ENCODE measurements around the gene USP16.
"Not testable (repeated sequence)": the region's sequence is repeated elsewhere in the genome, so short reads cannot be mapped to it uniquely, and the experiment has no call there.

USP16 gene

DNA sequence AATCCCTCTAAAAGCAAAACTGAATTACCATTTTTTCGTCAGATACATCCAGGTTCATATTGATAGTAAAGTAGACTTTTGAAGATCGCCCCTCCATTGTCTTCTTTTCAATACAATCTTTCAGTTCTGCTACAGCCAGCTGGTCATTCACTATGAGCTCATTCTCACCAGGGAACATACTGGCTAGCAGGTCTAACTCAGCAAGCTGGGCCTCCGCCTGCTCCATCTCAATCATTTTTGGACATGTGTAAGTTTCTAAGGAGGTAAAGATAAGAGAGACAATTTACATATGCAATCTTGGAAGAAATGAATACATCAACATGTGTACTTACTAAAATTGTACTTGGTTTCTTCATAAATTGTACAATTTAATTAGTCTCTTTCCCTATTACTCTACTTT is 16.1 kb upstream of the USP16 start:
- ATAC-seq (replicated peaks) (no peak), DNase-seq (no peak)
- no peaks in the 10 kb centered on the region for H3K27me3 Mint-ChIP-seq
- peaks cover 6 to 29% of the 10 kb centered on the region in 2 donors for H3K36me3 Mint-ChIP-seq
- peaks cover 0 to 2% of the 10 kb centered on the region in 2 donors for H3K4me1 Mint-ChIP-seq
- H3K4me3 Mint-ChIP-seq = no peak overlapping the region
- no peak overlapping the region for H3K27ac Mint-ChIP-seq
- no peaks in the 10 kb centered on the region for H3K9me3 Mint-ChIP-seq

DNA sequence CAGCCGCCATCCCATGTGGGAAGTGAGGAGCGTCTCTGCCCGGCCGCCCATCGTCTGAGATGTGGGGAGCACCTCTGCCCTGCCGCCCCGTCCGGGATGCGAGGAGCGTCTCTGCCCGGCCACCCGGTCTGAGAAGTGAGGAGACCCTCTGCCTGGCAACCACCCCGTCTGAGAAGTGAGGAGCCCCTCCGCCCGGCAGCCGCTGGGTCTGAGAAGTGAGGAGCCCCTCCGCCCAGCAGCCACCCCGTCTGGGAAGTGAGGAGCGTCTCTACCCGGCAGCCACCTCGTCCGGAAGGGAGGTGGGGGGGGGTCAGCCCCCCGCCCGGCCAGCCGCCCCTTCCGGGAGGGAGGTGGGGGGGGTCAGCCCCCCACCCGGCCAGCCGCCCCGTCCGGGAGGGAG is 13.2 kb upstream of the USP16 start:
- not testable (repeated sequence) for H3K27me3 Mint-ChIP-seq; DNase-seq; H3K9me3 Mint-ChIP-seq; ATAC-seq (replicated peaks); H3K4me3 Mint-ChIP-seq; H3K27ac Mint-ChIP-seq; H3K4me1 Mint-ChIP-seq
- H3K36me3 Mint-ChIP-seq = peaks cover 10 to 30% of the 10 kb centered on the region in 2 donors

GRCh38 chr21:29017639-29018237 is 6.7 kb upstream of the USP16 start:
- H3K27me3 Mint-ChIP-seq = no peaks in the 10 kb centered on the region
- ATAC-seq (replicated peaks) (no peak), DNase-seq (no peak)
- peaks cover 10 to 23% of the 10 kb centered on the region in 2 donors for H3K36me3 Mint-ChIP-seq
- H3K9me3 Mint-ChIP-seq = no peaks in the 10 kb centered on the region
- peak overlapping the region; percentile 89 for H3K27ac Mint-ChIP-seq
- peak overlapping the region; percentile 91 to 92 for H3K4me3 Mint-ChIP-seq
- H3K4me1 Mint-ChIP-seq = peaks cover 13 to 16% of the 10 kb centered on the region in 2 donors

- Mint-ChIP-seq H3K27ac (peak overlapping the region; percentile 95), H3K36me3 (peaks cover 10 to 23% of the 10 kb centered on the region in 2 donors), H3K9me3 (no peaks in the 10 kb centered on the region), H3K4me1 (peaks cover 13 to 16% of the 10 kb centered on the region in 2 donors), H3K27me3 (no peaks in the 10 kb centered on the region), H3K4me3 (peak overlapping the region; percentile 91 to 92)
- ATAC-seq (replicated peaks) (peak; percentile 19 to 20), DNase-seq (no peak)
Observed at GRCh38 chr21:29018540-29018939, 5.9 kb upstream of the USP16 start.

DNA sequence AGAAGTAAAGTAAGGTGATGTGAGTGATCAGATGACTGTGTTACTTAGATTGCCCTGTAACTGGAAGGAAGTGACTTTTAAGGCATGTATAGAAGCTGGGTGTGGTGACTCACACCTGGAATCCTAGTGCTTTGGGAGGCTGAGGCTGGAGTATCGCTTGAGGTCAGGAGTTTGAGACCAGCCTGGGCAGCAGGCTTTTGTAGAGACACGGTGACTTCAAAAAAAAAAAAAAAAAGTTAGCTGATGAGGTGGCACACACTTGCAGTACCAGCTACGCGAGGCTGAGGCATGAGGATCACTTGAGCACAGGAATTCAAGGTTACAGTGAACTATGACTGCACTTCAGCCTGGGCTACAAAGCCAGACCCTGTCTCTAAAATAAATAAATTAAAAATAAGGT is 2.3 kb upstream of the USP16 start:
- H3K27me3 Mint-ChIP-seq = no peaks in the 10 kb centered on the region
- no peak overlapping the region for H3K4me3 Mint-ChIP-seq
- H3K36me3 Mint-ChIP-seq = peaks cover 15 to 18% of the 10 kb centered on the region in 2 donors
- ATAC-seq (replicated peaks) = no peak
- DNase-seq = no peak
- H3K9me3 Mint-ChIP-seq = no peaks in the 10 kb centered on the region
- peaks cover 29 to 32% of the 10 kb centered on the region in 2 donors for H3K4me1 Mint-ChIP-seq
- no peak overlapping the region for H3K27ac Mint-ChIP-seq

DNA sequence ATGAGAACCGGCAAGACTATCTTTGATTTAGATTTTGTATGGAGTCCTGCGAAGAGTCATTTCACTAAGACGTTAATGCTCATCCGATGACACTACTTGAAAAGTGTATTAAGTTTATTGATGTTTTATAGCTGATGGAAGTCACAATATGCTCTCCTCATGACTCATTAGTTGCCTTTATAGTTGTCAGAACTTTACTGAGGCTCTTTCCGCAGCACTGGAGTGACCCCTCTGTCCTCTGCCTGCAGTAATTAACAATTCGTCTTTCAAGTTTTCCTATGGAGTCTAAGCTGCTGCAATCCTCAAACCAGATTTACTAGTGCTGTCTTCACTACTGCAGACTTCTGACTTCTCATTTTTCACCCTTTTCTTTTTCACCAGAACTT is 853 bp downstream of the USP16 start:
- peaks cover 13 to 19% of the 10 kb centered on the region in 2 donors for H3K36me3 Mint-ChIP-seq
- ATAC-seq (replicated peaks) (no peak), DNase-seq (no peak)
- H3K4me3 Mint-ChIP-seq = peak overlapping the region; percentile 98
- no peaks in the 10 kb centered on the region for H3K27me3 Mint-ChIP-seq
- peaks cover 19 to 26% of the 10 kb centered on the region in 2 donors for H3K4me1 Mint-ChIP-seq
- H3K9me3 Mint-ChIP-seq = no peaks in the 10 kb centered on the region
- peak overlapping the region; percentile 99 for H3K27ac Mint-ChIP-seq

GRCh38 chr21:29029524-29029923 is 5.1 kb downstream of the USP16 start:
- Mint-ChIP-seq H3K27me3 (no peaks in the 10 kb centered on the region), H3K9me3 (no peaks in the 10 kb centered on the region), H3K4me1 (peaks cover 22 to 37% of the 10 kb centered on the region in 2 donors), H3K27ac (no peak overlapping the region), H3K36me3 (peaks cover 26 to 43% of the 10 kb centered on the region in 2 donors), H3K4me3 (no peak overlapping the region)
- ATAC-seq (replicated peaks) (no peak), DNase-seq (no peak)

- H3K36me3 Mint-ChIP-seq = peaks cover 26 to 47% of the 10 kb centered on the region in 2 donors
- H3K4me1 Mint-ChIP-seq = peaks cover 18 to 35% of the 10 kb centered on the region in 2 donors
- ATAC-seq (replicated peaks) = no peak
- DNase-seq = no peak
- H3K27me3 Mint-ChIP-seq = no peaks in the 10 kb centered on the region
- H3K27ac Mint-ChIP-seq = peak overlapping the region; percentile 2
- H3K4me3 Mint-ChIP-seq = no peak overlapping the region
- H3K9me3 Mint-ChIP-seq = no peaks in the 10 kb centered on the region
Observed at GRCh38 chr21:29030909-29031308, 6.4 kb downstream of the USP16 start.

DNA sequence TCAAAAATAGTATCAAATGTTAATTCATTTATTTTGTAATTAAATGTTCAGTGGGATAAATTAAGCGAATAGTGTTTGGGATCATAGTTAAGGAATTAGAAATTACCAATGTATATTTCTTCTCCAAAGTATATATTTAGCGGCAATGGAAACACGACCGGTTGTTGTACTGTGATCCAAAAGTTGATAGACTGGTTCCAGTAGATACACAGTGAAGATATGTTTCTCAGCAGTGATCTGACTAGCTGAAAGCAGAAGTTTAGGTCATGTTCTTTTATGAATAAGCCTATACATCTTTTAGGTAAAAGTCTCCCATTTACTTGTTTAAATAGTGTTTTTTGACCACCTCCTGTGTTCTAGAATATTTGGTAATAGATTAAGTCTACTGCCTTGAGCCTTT is 8.8 kb downstream of the USP16 start:
- H3K27me3 Mint-ChIP-seq = no peaks in the 10 kb centered on the region
- H3K4me3 Mint-ChIP-seq = no peak overlapping the region
- H3K9me3 Mint-ChIP-seq = no peaks in the 10 kb centered on the region
- ATAC-seq (replicated peaks) (no peak), DNase-seq (no peak)
- H3K27ac Mint-ChIP-seq = no peak overlapping the region
- peaks cover 14 to 32% of the 10 kb centered on the region in 2 donors for H3K4me1 Mint-ChIP-seq
- peaks cover 27 to 53% of the 10 kb centered on the region in 2 donors for H3K36me3 Mint-ChIP-seq

DNA sequence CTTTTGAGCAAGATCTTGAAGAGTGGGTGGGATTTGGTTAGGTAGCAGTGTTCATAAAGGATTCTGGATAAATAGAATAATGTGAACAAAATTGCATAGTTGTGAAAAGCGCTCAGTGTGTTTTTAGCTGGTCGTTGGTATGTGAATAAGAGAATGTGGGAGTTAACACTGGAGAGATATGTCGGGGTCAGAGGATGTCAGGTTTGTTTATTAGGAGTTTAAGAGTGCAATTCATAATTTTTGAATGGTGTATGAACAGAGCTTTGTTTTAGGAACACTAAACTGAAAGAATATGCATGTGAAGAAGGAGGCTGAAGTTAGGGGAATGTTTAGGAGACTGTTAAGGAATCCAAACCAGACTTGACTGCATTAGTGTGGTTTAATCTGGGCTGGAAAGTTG is 9.4 kb downstream of the USP16 start:
- H3K4me1 Mint-ChIP-seq = peaks cover 14 to 32% of the 10 kb centered on the region in 2 donors
- no peak overlapping the region for H3K4me3 Mint-ChIP-seq
- H3K36me3 Mint-ChIP-seq = peaks cover 26 to 47% of the 10 kb centered on the region in 2 donors
- no peaks in the 10 kb centered on the region for H3K27me3 Mint-ChIP-seq
- no peak overlapping the region for H3K27ac Mint-ChIP-seq
- ATAC-seq (replicated peaks) = no peak
- DNase-seq = no peak
- no peaks in the 10 kb centered on the region for H3K9me3 Mint-ChIP-seq

DNA sequence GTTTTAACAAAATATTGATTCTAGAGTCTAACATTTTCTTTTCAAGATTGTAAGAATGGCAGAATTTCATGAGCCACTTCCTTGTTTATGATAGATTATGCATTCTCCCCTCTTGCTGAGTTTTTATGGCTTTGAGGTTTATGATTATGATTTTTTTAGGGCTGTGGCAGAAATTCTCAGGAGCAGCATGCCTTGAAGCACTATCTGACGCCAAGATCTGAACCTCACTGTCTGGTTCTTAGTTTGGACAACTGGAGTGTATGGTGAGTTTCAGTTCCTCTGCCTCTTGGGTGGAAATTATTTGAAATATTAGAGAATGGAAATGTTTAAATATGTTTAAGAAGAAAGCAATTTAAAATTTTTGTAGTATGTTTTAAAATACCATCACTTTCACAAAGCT is 10.2 kb downstream of the USP16 start:
- Mint-ChIP-seq H3K36me3 (peaks cover 26 to 43% of the 10 kb centered on the region in 2 donors), H3K9me3 (no peaks in the 10 kb centered on the region), H3K4me3 (no peak overlapping the region), H3K27me3 (no peaks in the 10 kb centered on the region), H3K27ac (no peak overlapping the region), H3K4me1 (peaks cover 10 to 24% of the 10 kb centered on the region in 2 donors)
- DNase-seq = no peak
- peak; percentile 67 to 76 for ATAC-seq (replicated peaks)

- Mint-ChIP-seq H3K4me3 (no peak overlapping the region), H3K9me3 (no peaks in the 10 kb centered on the region), H3K4me1 (peaks cover 0 to 7% of the 10 kb centered on the region in 2 donors), H3K27me3 (no peaks in the 10 kb centered on the region), H3K36me3 (peaks cover 12 to 13% of the 10 kb centered on the region in 2 donors), H3K27ac (no peak overlapping the region)
- ATAC-seq (replicated peaks) (no peak), DNase-seq (no peak)
Observed at GRCh38 chr21:29052224-29052623, 27.8 kb downstream of the USP16 start.

DNA sequence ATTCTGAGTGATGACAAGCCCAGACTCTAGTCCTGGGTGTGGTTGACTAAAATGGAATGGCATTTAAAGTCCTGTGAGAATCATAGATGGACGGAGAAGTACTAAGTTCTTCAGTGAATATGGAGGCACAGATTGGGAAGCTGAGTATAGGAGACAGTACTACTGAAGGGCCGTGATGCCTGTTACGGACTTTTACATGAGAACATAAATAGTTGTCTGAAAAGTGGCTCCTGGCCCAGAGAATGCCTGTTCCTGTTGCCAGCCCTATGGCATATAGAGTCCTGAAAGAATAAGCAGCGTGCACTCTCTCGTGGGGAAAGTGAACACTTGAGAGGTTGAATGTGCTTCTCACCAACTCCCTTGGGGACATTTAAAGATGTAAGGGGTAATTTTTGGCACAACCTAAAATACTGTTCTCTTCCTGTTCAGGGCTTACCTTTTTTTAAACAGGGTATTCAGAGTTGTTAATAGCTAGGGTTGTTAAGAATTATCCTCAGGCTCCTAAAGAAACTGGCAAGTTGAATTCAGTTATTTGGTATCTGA is 28.6 kb downstream of the USP16 start:
- no peak for DNase-seq
- Mint-ChIP-seq H3K36me3 (peaks cover 8 to 16% of the 10 kb centered on the region in 2 donors), H3K9me3 (no peaks in the 10 kb centered on the region), H3K4me3 (no peak overlapping the region), H3K27ac (peak overlapping the region; percentile 51), H3K4me1 (peaks cover 0 to 7% of the 10 kb centered on the region in 2 donors), H3K27me3 (no peaks in the 10 kb centered on the region)
- peak; percentile 41 to 53 for ATAC-seq (replicated peaks)

- H3K27ac Mint-ChIP-seq = peak overlapping the region; percentile 51
- DNase-seq (no peak), ATAC-seq (replicated peaks) (peak in 1 of 2 donors; percentile 26)
- no peaks in the 10 kb centered on the region for H3K9me3 Mint-ChIP-seq
- H3K36me3 Mint-ChIP-seq = peaks cover 8 to 19% of the 10 kb centered on the region in 2 donors
- H3K27me3 Mint-ChIP-seq = no peaks in the 10 kb centered on the region
- peaks cover 0 to 7% of the 10 kb centered on the region in 2 donors for H3K4me1 Mint-ChIP-seq
- no peak overlapping the region for H3K4me3 Mint-ChIP-seq
Observed at GRCh38 chr21:29053656-29054055, 29.2 kb downstream of the USP16 start.

GRCh38 chr21:29055080-29055479 is 30.6 kb downstream of the USP16 start:
- Mint-ChIP-seq H3K36me3 (peaks cover 8 to 12% of the 10 kb centered on the region in 2 donors), H3K27ac (peak overlapping the region; percentile 59), H3K9me3 (no peaks in the 10 kb centered on the region), H3K4me1 (peaks cover 0 to 7% of the 10 kb centered on the region in 2 donors), H3K4me3 (no peak overlapping the region), H3K27me3 (no peaks in the 10 kb centered on the region)
- DNase-seq (no peak), ATAC-seq (replicated peaks) (no peak)
